ENCODE data around the gene C4orf51.

C4orf51 gene

GRCh38 chr4:145760961-145761929 is 81.3 kb downstream of the C4orf51 start:
- Histone ChIP-seq H3K4me3 (replicated peaks; ENCODE audit: insufficient read depth, low read length) (no peak overlapping the region), H3K27ac (replicated peaks) (no peak overlapping the region), H3K27me3 (ENCODE audit: insufficient read depth, poor library complexity, severe bottlenecking) (no peaks in the 10 kb centered on the region)
- TF ChIP-seq POLR2AphosphoS5 (IDR thresholded peaks at IDR 0.05; ENCODE audit: low read depth) (no peak), SPI1 (IDR thresholded peaks at IDR 0.05; ENCODE audit: borderline replicate concordance, low read depth) (no peak), GABPA (IDR thresholded peaks at IDR 0.05; ENCODE audit: low read depth) (no peak), CTCF (IDR thresholded peaks at IDR 0.05; ENCODE audit: insufficient read depth, low read length) (no peak)
- TF ChIP-seq, protein P1, sequence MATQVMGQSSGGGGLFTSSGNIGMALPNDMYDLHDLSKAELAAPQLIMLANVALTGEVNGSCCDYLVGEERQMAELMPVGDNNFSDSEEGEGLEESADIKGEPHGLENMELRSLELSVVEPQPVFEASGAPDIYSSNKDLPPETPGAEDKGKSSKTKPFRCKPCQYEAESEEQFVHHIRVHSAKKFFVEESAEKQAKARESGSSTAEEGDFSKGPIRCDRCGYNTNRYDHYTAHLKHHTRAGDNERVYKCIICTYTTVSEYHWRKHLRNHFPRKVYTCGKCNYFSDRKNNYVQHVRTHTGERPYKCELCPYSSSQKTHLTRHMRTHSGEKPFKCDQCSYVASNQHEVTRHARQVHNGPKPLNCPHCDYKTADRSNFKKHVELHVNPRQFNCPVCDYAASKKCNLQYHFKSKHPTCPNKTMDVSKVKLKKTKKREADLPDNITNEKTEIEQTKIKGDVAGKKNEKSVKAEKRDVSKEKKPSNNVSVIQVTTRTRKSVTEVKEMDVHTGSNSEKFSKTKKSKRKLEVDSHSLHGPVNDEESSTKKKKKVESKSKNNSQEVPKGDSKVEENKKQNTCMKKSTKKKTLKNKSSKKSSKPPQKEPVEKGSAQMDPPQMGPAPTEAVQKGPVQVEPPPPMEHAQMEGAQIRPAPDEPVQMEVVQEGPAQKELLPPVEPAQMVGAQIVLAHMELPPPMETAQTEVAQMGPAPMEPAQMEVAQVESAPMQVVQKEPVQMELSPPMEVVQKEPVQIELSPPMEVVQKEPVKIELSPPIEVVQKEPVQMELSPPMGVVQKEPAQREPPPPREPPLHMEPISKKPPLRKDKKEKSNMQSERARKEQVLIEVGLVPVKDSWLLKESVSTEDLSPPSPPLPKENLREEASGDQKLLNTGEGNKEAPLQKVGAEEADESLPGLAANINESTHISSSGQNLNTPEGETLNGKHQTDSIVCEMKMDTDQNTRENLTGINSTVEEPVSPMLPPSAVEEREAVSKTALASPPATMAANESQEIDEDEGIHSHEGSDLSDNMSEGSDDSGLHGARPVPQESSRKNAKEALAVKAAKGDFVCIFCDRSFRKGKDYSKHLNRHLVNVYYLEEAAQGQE (IDR thresholded peaks at IDR 0.05; ENCODE audit: insufficient replicate concordance, low read depth), result no peak
- DNase-seq (ENCODE audit: low read depth in 1 of 2, low spot score in 1 of 2), result no peak

DNA sequence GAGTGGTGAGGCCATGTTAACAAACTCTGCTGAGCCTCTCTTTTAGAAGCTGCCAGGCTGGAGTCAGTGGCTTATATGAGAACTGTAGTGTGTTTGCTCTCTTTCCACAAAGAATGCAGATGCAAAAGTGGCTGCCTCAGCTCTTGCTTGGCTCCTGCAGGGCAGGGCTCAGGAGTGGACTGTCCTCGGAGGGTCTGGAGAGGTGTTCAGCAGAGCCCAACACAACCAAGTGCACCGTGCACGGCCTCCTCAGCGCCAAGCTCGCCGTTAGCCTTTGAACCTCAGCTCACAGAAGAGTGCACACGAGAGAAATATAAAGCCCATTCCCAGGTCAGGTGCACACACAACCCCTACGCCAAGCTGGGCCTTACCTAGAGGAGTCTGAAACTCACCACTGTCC is 82.8 kb downstream of the C4orf51 start:
- Histone ChIP-seq H3K27me3 (ENCODE audit: insufficient read depth, poor library complexity, severe bottlenecking) (no peaks in the 10 kb centered on the region), H3K4me3 (replicated peaks; ENCODE audit: insufficient read depth, low read length) (no peak overlapping the region), H3K27ac (replicated peaks) (no peak overlapping the region)
- TF ChIP-seq SPI1 (IDR thresholded peaks at IDR 0.05; ENCODE audit: borderline replicate concordance, low read depth), result no peak
- TF ChIP-seq, protein P1 (IDR thresholded peaks at IDR 0.05; ENCODE audit: insufficient replicate concordance, low read depth), result no peak
- TF ChIP-seq GABPA (IDR thresholded peaks at IDR 0.05; ENCODE audit: low read depth), result no peak
- DNase-seq (ENCODE audit: low read depth in 1 of 2, low spot score in 1 of 2), result no peak

GRCh38 chr4:145763399-145763798 is 83.5 kb downstream of the C4orf51 start:
- no peak for DNase-seq (ENCODE audit: low read depth in 1 of 2, low spot score in 1 of 2)
- TF ChIP-seq, protein P1 (IDR thresholded peaks at IDR 0.05; ENCODE audit: insufficient replicate concordance, low read depth), result no peak
- no peak for TF ChIP-seq CTCF (IDR thresholded peaks at IDR 0.05; ENCODE audit: insufficient read depth, low read length)
- no peak for TF ChIP-seq GABPA (IDR thresholded peaks at IDR 0.05; ENCODE audit: low read depth)
- no peak for TF ChIP-seq SPI1 (IDR thresholded peaks at IDR 0.05; ENCODE audit: borderline replicate concordance, low read depth)
- no peak for TF ChIP-seq POLR2AphosphoS5 (IDR thresholded peaks at IDR 0.05; ENCODE audit: low read depth)
- no peak overlapping the region for H3K27ac ChIP-seq (replicated peaks)
- no peak overlapping the region for H3K4me3 ChIP-seq (replicated peaks; ENCODE audit: insufficient read depth, low read length)
- no peaks in the 10 kb centered on the region for H3K27me3 ChIP-seq (ENCODE audit: insufficient read depth, poor library complexity, severe bottlenecking)
